ENCODE measurements around the gene UTS2R.

Gene UTS2R

GRCh38 chr17:82351713-82352488 lies 19.7 kb upstream of the UTS2R start (continued):
- TF ChIP-seq GLI2 (tag by site-specific recombination; IDR thresholded peaks at IDR 0.05; ENCODE audit: borderline replicate concordance, low read depth) (no peak), ZNF16 (tag by site-specific recombination; IDR thresholded peaks at IDR 0.05; ENCODE audit: low read depth) (no peak), ZBTB8A (tag by site-specific recombination; IDR thresholded peaks at IDR 0.05) (peak; percentile 76)

- Histone ChIP-seq H3K27ac (ENCODE audit: extremely low read depth, low read depth, low read length) (no peak overlapping the region), H3K9me3 (ENCODE audit: control insufficient read depth, insufficient read depth, low read depth, low read length) (no peaks in the 10 kb centered on the region), H3K4me3 (ENCODE audit: low read depth, low read length) (no peak overlapping the region), H3K36me3 (ENCODE audit: control insufficient read depth in 2 of 2, insufficient read depth in 1 of 2, low read length in 2 of 2) (no peaks in the 10 kb centered on the region), H3K4me1 (ENCODE audit: control insufficient read depth, insufficient read depth, low read length) (no peaks in the 10 kb centered on the region)
- CTCF ChIA-PET = interaction anchor here (2.1 kb wide), 1 partner anchor 9 kb away, joined by 10 read pairs; no protein-coding TSS in a partner anchor
- no peak for TF ChIP-seq ZNF707 (tag by site-specific recombination; IDR thresholded peaks at IDR 0.05)
- TF ChIP-seq ZNF670 (tag by site-specific recombination; IDR thresholded peaks at IDR 0.05; ENCODE audit: low read depth) = no peak
- TF ChIP-seq GLI2 (tag by site-specific recombination; IDR thresholded peaks at IDR 0.05; ENCODE audit: borderline replicate concordance, low read depth) = no peak
- TF ChIP-seq ZFHX2 (tag by site-specific recombination; conservative IDR thresholded peaks at IDR 0.05) = no peak
- no peak for TF ChIP-seq ZNF121 (tag by site-specific recombination; IDR thresholded peaks at IDR 0.05)
- TF ChIP-seq ZNF292 (tag by site-specific recombination; IDR thresholded peaks at IDR 0.05; ENCODE audit: borderline replicate concordance, low read depth) = no peak
- TF ChIP-seq KLF17 (tag by site-specific recombination; IDR thresholded peaks at IDR 0.05) = no peak
- TF ChIP-seq KLF8 (tag by site-specific recombination; IDR thresholded peaks at IDR 0.05) = no peak
- POLR2A ChIA-PET = interaction anchor here (0.7 kb wide), 2 partner anchors 161 to 201 kb away, joined by 6 to 7 read pairs; no protein-coding TSS in a partner anchor
Observed at GRCh38 chr17:82353484-82353883, 18.1 kb upstream of the UTS2R start.

GRCh38 chr17:82354804-82355308 lies 16.7 kb upstream of the UTS2R start:
- Histone ChIP-seq H3K4me1 (ENCODE audit: control insufficient read depth, insufficient read depth, low read length) (no peaks in the 10 kb centered on the region), H3K4me3 (ENCODE audit: low read depth, low read length) (no peak overlapping the region), H3K27ac (ENCODE audit: extremely low read depth, low read depth, low read length) (no peak overlapping the region), H3K9me3 (ENCODE audit: control insufficient read depth, insufficient read depth, low read depth, low read length) (no peaks in the 10 kb centered on the region), H3K36me3 (ENCODE audit: control insufficient read depth in 2 of 2, insufficient read depth in 1 of 2, low read length in 2 of 2) (no peaks in the 10 kb centered on the region)
- TF ChIP-seq ZNF266 (tag by site-specific recombination; IDR thresholded peaks at IDR 0.05; ENCODE audit: low read depth) (no peak), PRDM10 (tag by site-specific recombination; IDR thresholded peaks at IDR 0.05) (no peak), ZBTB11 (tag by site-specific recombination; conservative IDR thresholded peaks at IDR 0.05; ENCODE audit: low read depth) (no peak)
- CTCF ChIA-PET = interaction anchor here (0.6 kb wide), 1 partner anchor 123 kb away, joined by 3 read pairs; no protein-coding TSS in a partner anchor
- POLR2A ChIA-PET = no interaction called here
